Measurements from ENCODE around the gene TELO2.

TELO2 gene

GRCh38 chr16:1443980-1444729 lies 49.0 kb upstream of the TELO2 start, which contains the start of gene CCDC154 (continued):
- TF ChIP-seq POU6F1 (CRISPR knock-in tag; IDR thresholded peaks at IDR 0.05; ENCODE audit: borderline replicate concordance, low read depth) (no peak), ZNF8 (CRISPR knock-in tag; IDR thresholded peaks at IDR 0.05) (no peak), ESRRG (CRISPR knock-in tag; IDR thresholded peaks at IDR 0.05) (no peak), ZFP3 (CRISPR knock-in tag; IDR thresholded peaks at IDR 0.05) (no peak), RARB (CRISPR knock-in tag; IDR thresholded peaks at IDR 0.05) (no peak)

- TF ChIP-seq, protein P1, sequence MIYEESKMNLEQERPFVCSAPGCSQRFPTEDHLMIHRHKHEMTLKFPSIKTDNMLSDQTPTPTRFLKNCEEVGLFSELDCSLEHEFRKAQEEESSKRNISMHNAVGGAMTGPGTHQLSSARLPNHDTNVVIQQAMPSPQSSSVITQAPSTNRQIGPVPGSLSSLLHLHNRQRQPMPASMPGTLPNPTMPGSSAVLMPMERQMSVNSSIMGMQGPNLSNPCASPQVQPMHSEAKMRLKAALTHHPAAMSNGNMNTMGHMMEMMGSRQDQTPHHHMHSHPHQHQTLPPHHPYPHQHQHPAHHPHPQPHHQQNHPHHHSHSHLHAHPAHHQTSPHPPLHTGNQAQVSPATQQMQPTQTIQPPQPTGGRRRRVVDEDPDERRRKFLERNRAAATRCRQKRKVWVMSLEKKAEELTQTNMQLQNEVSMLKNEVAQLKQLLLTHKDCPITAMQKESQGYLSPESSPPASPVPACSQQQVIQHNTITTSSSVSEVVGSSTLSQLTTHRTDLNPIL (CRISPR knock-in tag; IDR thresholded peaks at IDR 0.05; ENCODE audit: low read depth), result no peak
- TF ChIP-seq ZFP3 (CRISPR knock-in tag; IDR thresholded peaks at IDR 0.05) (no peak), PATZ1 (CRISPR knock-in tag; IDR thresholded peaks at IDR 0.05; ENCODE audit: borderline replicate concordance) (no peak), TOX (CRISPR knock-in tag; IDR thresholded peaks at IDR 0.05; ENCODE audit: borderline replicate concordance) (no peak), POU6F1 (CRISPR knock-in tag; IDR thresholded peaks at IDR 0.05; ENCODE audit: borderline replicate concordance, low read depth) (no peak)
- TF ChIP-seq, protein P2, sequence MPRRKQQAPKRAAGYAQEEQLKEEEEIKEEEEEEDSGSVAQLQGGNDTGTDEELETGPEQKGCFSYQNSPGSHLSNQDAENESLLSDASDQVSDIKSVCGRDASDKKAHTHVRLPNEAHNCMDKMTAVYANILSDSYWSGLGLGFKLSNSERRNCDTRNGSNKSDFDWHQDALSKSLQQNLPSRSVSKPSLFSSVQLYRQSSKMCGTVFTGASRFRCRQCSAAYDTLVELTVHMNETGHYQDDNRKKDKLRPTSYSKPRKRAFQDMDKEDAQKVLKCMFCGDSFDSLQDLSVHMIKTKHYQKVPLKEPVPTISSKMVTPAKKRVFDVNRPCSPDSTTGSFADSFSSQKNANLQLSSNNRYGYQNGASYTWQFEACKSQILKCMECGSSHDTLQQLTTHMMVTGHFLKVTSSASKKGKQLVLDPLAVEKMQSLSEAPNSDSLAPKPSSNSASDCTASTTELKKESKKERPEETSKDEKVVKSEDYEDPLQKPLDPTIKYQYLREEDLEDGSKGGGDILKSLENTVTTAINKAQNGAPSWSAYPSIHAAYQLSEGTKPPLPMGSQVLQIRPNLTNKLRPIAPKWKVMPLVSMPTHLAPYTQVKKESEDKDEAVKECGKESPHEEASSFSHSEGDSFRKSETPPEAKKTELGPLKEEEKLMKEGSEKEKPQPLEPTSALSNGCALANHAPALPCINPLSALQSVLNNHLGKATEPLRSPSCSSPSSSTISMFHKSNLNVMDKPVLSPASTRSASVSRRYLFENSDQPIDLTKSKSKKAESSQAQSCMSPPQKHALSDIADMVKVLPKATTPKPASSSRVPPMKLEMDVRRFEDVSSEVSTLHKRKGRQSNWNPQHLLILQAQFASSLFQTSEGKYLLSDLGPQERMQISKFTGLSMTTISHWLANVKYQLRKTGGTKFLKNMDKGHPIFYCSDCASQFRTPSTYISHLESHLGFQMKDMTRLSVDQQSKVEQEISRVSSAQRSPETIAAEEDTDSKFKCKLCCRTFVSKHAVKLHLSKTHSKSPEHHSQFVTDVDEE (CRISPR knock-in tag; IDR thresholded peaks at IDR 0.05), result no peak
- no peak for ATAC-seq
These were observed 48.2 kb upstream of the TELO2 start for GRCh38 chr16:1444730-1445517.

DNA sequence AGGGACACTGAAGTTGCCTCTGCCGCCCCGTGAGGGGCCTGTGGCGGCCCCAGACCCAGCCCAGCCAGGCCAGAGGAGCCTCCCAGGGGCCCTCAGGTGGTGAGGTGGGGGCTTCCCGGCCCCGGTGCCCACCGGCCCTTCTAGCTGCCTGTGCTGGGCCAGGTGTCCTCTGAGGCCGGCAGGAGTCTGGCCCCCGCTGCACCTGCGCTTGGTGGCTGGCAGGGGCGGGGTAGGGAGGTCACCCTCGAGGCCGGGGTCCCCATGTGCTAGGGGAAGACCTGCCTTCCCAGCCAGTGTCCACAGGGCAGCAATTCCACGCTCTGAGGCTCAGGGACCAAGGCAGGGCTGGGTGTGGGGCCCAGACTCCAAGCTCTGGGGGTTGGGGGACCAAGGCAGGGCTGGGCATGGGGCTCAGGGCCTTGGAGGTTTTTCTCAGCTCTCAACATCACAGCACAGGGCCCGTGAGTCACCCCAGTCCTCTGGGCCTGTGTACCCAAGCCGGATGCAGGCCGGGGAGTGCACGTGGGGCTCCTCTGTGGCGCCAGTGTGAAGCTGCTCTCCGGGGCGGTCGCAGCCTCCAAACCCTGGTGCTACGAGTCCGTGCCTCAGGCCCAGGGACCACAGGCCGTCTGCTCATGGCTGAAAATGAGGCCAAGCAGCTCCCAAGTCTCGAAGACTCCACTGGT lies 47.5 kb upstream of the TELO2 start:
- ATAC-seq, result no peak
- TF ChIP-seq ZNF8 (CRISPR knock-in tag; IDR thresholded peaks at IDR 0.05), result no peak
- TF ChIP-seq BACH2 (CRISPR knock-in tag; IDR thresholded peaks at IDR 0.05; ENCODE audit: borderline replicate concordance), result no peak
- TF ChIP-seq PPARA (CRISPR knock-in tag; IDR thresholded peaks at IDR 0.05; ENCODE audit: borderline replicate concordance), result no peak

DNA sequence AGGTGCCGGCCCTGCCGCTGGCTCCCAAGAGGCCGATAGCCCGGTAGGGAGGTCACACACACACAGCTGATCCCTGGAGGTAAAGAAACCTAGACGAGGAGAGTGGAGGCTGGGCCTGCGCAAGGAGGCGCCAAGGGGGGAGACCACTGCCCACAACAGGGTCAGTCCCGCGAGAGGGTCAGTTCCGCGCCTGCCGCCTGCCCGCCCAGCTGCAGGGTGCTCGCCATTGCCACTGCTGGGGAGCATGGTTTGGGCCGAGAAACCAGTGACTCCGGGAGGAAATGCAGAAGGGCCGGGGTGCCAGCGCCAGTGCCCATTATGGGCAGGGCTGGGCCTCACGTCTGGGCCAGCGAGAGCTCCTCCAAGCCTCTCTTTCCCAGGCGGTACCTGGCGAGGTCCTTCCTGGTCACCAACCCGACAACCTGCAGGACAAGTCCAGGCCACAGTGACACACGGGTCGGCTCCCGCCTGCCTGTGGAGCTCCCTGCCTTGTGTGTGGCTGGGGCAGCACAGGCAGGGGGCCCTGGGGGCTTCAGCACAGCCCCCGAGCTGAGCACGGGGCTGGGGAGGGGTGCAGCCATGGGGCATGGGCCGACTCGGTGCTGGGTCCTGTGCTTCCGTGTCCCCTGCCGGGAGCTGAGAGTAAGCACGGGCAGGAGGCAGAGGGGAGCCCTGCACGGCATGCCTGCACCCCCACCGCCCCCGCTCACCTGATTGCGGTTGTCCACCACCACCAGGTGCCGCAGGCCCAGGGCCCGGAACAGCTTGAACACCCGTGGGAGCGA lies 46.7 kb upstream of the TELO2 start:
- ATAC-seq, result no peak
- TF ChIP-seq, protein P1 (CRISPR knock-in tag; IDR thresholded peaks at IDR 0.05; ENCODE audit: low read depth), result no peak
